ENCODE results near the gene TMEM63C.
A peak's percentile ranks its signal among the peaks of the same experiment; 100 is the strongest.

TMEM63C gene

DNA sequence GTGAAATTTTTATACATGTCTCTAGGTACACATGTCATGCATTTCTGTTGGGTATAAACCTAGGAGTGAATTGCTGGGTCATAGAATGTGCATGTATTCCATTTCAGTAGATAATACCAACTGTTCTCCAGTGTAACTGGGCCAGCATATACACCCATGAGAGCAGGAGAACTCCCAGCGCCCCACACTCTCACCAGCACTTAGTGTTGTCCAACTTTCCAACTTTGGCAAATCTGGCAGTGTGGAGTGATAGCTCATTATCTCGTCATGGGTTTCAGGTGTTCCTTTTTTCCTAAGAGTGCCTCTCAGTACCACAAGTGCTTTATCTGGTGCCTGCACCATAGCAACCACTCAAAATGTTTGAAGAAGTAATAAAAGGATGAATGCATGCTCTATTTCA, 49.3 kb downstream of the TMEM63C start:
- DNase-seq (ENCODE audit: insufficient read length, low spot score) (no peak), FAIRE-seq (no peak)
- no peak for TF ChIP-seq POLR2A (IDR thresholded peaks at IDR 0.05; ENCODE audit: low read depth, low read length)

GRCh38 chr14:77231721-77232120, 50.1 kb downstream of the TMEM63C start:
- FAIRE-seq (no peak), DNase-seq (ENCODE audit: insufficient read length, low spot score) (no peak)
- no peak for TF ChIP-seq POLR2A (IDR thresholded peaks at IDR 0.05; ENCODE audit: low read depth, low read length)

DNA sequence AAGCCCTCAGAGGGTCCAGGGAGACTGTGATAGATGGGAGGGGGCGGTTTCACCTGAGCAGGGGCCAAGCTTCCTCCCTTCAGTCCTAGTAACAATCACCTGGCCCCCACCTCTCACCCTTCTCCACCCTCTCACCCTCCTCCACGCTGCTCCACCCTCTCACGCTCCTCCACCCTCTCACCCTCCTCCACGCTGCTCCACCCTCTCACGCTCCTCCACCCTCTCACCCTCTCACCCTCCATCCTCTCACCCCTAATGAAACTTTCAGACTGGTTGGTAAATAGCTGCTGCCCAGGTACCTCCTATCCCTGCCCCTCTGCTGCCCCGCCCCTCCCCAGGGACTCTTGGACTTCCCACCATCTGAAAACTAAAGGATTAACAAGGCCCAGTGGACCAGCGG, 55.2 kb downstream of the TMEM63C start:
- TF ChIP-seq POLR2A (IDR thresholded peaks at IDR 0.05; ENCODE audit: low read depth, low read length): no peak
- FAIRE-seq: no peak
- DNase-seq (ENCODE audit: insufficient read length, low spot score): no peak

- no peak for FAIRE-seq
- DNase-seq (ENCODE audit: insufficient read length, low spot score): no peak
- TF ChIP-seq POLR2A (IDR thresholded peaks at IDR 0.05; ENCODE audit: low read depth, low read length): no peak
These were observed 56.8 kb downstream of the TMEM63C start for GRCh38 chr14:77238356-77238755.

GRCh38 chr14:77238996-77239395, 57.4 kb downstream of the TMEM63C start:
- FAIRE-seq (no peak), DNase-seq (ENCODE audit: insufficient read length, low spot score) (no peak)

GRCh38 chr14:77239412-77239811, 57.8 kb downstream of the TMEM63C start:
- DNase-seq (ENCODE audit: insufficient read length, low spot score) (no peak), FAIRE-seq (no peak)
- TF ChIP-seq POLR2A (IDR thresholded peaks at IDR 0.05; ENCODE audit: low read depth, low read length): no peak

More at GRCh38 chr14:77238996-77239395, 57.4 kb downstream of the TMEM63C start:
- TF ChIP-seq POLR2A (IDR thresholded peaks at IDR 0.05; ENCODE audit: low read depth, low read length): no peak

- DNase-seq (ENCODE audit: insufficient read length, low spot score): no peak
- no peak for FAIRE-seq
- no peak for TF ChIP-seq POLR2A (IDR thresholded peaks at IDR 0.05; ENCODE audit: low read depth, low read length)
These were observed 58.8 kb downstream of the TMEM63C start for GRCh38 chr14:77240336-77240915.

DNA sequence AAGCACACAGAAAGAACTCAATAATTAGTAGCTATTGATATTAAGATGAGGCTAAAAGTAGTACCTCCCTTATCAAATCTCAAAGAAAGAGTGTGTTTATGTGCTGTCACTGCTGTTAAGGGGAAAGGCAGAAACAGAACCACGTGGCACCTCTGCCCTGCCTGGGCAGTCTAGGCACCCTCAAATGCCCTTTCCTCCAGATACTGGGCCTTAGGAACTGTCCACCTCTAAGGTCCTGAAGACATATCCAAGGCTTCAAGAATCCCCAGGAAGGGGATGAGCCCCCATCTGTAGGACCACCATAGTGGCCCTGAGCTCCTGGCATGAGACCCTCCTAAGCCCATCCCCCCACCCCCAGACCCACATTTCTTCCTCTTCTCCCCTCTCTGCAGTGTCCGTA, 60.4 kb downstream of the TMEM63C start:
- FAIRE-seq (no peak), DNase-seq (ENCODE audit: insufficient read length, low spot score) (no peak)
- no peak for TF ChIP-seq POLR2A (IDR thresholded peaks at IDR 0.05; ENCODE audit: low read depth, low read length)

GRCh38 chr14:77242752-77243151, 61.2 kb downstream of the TMEM63C start:
- FAIRE-seq: no peak
- no peak for TF ChIP-seq POLR2A (IDR thresholded peaks at IDR 0.05; ENCODE audit: low read depth, low read length)

DNA sequence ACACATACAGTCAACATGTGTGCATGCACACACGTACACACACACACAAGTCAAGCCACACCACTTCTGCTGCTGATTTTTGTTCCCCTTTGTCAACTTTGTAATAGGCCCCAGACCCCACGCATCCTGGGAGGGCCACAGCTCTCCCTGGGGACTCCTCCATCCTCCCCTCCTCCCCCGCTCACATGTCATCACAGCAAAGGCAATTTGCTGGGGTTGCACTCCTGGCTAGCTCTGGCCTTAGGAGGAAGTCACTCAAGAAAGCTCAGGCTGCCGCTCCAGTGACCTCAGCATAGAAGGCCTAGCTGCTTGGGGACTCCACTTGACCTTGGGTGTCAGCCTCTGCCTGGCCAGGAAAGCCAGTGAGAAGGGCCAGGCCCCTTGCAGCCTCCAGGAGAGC, 62.3 kb downstream of the TMEM63C start:
- TF ChIP-seq POLR2A (IDR thresholded peaks at IDR 0.05; ENCODE audit: low read depth, low read length): no peak
- FAIRE-seq: no peak
- DNase-seq (ENCODE audit: insufficient read length, low spot score): no peak

More at GRCh38 chr14:77242752-77243151, 61.2 kb downstream of the TMEM63C start:
- no peak for DNase-seq (ENCODE audit: insufficient read length, low spot score)

DNA sequence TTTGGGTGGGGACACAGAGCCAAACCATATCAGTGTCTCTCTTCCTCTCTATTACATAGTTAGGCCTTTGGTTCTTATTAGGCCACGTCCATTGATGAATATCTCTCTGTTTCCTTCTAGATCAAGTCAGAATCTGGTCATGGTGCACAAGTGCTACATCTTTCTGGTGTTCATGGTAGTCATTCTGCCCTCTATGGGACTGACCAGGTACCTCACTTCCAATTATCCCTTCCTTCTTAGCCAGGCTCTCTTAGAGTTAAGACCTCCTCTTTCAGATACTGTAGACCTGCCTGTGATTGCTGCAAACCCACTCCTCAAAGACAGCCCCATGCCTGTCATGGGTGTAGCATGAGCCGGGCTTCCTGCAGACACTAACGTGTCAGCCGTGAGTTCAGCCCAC, 64.2 kb downstream of the TMEM63C start:
- no peak for DNase-seq (ENCODE audit: insufficient read length, low spot score)
- TF ChIP-seq POLR2A (IDR thresholded peaks at IDR 0.05; ENCODE audit: low read depth, low read length): no peak
- FAIRE-seq: no peak

- FAIRE-seq (no peak), DNase-seq (ENCODE audit: insufficient read length, low spot score) (no peak)
- TF ChIP-seq POLR2A (IDR thresholded peaks at IDR 0.05; ENCODE audit: low read depth, low read length): no peak
These were observed 65.2 kb downstream of the TMEM63C start for GRCh38 chr14:77246784-77247183.

GRCh38 chr14:77248666-77249065, 67.1 kb downstream of the TMEM63C start:
- TF ChIP-seq POLR2A (IDR thresholded peaks at IDR 0.05; ENCODE audit: low read depth, low read length): no peak
- peak; percentile 38 for DNase-seq (ENCODE audit: insufficient read length, low spot score)
- FAIRE-seq: no peak

DNA sequence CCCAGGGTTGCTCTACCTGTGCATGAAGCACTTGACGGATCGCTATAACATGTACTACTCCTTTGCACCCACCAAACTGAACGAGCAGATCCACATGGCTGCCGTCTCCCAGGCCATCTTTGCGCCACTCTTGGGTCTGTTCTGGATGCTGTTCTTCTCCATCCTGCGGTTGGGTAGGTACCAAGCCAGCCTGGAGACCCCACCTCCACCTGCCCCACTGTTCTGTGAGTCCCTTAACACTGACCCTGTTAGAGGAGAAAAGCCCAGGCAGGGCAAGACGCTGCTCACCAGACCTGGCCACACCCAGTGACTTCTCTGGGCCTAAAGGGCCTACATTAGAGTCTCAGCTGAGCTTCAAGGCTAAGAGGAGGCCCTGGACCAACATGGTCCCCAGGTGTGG, 67.7 kb downstream of the TMEM63C start:
- no peak for DNase-seq (ENCODE audit: insufficient read length, low spot score)
- TF ChIP-seq POLR2A (IDR thresholded peaks at IDR 0.05; ENCODE audit: low read depth, low read length): no peak
- no peak for FAIRE-seq

DNA sequence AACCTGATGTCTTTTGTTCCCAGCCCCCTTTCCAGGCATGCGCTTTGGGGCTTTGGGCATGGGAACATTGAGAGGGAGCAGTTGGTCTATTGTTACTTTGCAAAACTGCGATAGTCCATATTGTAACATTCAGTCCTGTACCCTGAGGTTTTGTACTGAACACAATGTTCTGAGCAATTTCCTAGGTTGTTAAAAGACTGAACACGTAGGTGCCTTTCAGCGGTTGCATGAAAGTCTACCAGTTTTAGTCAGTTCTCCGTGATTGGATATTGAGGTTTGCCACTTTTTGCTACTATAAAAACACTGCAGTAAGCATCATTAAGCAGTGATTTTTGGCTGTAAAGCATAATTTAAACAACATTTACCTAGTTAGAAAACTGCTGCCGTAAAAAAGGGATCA, 69.3 kb downstream of the TMEM63C start:
- DNase-seq (ENCODE audit: insufficient read length, low spot score) (no peak), FAIRE-seq (no peak)

DNA sequence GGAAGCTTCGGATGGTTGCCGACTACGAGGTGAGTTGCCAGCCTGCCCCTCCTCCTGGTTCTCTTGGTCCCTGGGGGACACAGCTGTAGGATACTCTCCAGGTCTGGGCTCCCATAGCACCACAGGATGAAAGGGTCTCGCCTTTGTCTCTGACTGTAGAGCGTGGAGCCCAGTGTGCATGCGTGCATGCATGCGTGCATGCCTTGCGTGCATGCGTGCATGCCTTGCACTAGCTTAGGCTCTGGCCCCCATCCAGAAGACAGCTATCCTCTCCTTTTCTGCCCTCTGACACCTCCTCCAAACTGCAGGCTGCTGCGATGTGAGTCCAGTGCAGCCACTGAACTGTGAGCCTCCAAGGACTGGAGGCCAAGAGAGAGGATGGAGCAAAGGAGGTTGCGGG, 70.3 kb downstream of the TMEM63C start:
- TF ChIP-seq POLR2A (IDR thresholded peaks at IDR 0.05; ENCODE audit: low read depth, low read length): no peak
- no peak for FAIRE-seq

More for the DNA sequence above, 69.3 kb downstream of the TMEM63C start:
- no peak for TF ChIP-seq POLR2A (IDR thresholded peaks at IDR 0.05; ENCODE audit: low read depth, low read length)

More for the DNA sequence above, 70.3 kb downstream of the TMEM63C start:
- no peak for DNase-seq (ENCODE audit: insufficient read length, low spot score)

Measured in H54 (cell line).